AG09309 (cell line): Measurements from ENCODE around the gene SSUH2.

Experiments used
- DNase-seq: peaks from one replicate; pipeline ENCODE4 v3.0.0-alpha.2; 2010; ENCODE audit warnings: low read depth
- H3K4me3 ChIP-seq: 2 replicates; pipeline ENCODE4 v1.5.1; 2011; ENCODE audit warnings: mild to moderate bottlenecking, low read depth, low read length, moderate library complexity; ENCODE audit not compliant: control insufficient read depth
- CTCF ChIP-seq: IDR thresholded peaks from 2 replicates; pipeline ENCODE4 v1.5.1; 2011; ENCODE audit warnings: mild to moderate bottlenecking, low read depth, low read length, inconsistent platforms; ENCODE audit not compliant: insufficient read depth, control insufficient read depth; ENCODE audit errors: missing control alignments

Gene SSUH2

DNA sequence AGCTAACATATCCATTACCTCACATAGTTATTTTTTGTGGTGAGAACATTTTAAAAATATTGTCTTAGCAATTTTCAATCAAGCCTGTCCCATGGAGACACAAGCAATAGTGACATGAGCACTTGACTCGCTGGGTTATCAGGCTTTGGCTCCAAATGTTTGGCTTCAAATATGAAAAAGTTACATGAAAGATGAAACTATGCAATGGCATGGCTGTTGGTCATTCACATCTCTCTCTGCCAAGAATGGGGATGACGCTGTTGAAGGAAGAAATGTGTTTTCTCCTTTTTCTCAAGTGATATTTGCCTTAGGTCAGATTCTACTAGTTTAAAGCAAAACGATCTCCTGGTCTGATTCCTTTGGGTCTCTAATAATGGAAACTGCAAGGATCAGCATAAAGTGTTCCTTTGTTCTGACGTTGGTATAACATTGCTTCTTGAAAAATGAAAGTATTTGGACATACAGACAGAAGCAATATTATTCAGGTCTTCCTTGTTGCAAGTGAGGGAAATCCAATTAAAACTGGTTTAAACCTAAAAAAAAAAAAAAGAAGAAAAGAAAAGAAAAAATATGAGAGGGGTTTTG is 71.2 kb downstream of the SSUH2 start:
- TF ChIP-seq CTCF = no peak
- no peak for DNase-seq
- no peak overlapping the region for H3K4me3 ChIP-seq

DNA sequence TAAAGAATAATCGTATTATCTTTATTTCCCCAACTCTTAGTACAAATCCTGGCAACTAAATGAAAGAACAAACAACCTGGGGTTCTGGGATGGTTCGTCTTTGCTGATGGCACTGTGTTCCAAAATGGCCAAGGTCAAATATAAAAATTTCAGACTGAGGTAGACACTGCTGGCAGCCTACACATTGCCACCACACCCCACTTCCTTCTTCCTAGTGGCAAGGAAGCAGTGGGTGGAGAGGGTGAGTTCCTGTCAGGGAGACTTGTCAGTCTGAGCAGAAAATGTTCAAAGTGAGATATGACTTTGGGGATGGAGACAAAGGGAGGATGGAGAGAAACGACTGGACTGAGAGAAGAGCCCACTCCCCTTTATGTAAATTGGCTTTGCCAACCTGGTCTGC is 73.3 kb downstream of the SSUH2 start:
- H3K4me3 ChIP-seq = no peak overlapping the region
- no peak for DNase-seq
- TF ChIP-seq CTCF = no peak
